ENCODE data around the gene IFNA5. TPM values are rescaled to one million over a fixed set of nuclear protein-coding genes. Genes with fewer than 3 reads are reported as not detected.

IFNA5 gene
- total RNA-seq, 2 experiments from 2014 or later: not detected

DNA sequence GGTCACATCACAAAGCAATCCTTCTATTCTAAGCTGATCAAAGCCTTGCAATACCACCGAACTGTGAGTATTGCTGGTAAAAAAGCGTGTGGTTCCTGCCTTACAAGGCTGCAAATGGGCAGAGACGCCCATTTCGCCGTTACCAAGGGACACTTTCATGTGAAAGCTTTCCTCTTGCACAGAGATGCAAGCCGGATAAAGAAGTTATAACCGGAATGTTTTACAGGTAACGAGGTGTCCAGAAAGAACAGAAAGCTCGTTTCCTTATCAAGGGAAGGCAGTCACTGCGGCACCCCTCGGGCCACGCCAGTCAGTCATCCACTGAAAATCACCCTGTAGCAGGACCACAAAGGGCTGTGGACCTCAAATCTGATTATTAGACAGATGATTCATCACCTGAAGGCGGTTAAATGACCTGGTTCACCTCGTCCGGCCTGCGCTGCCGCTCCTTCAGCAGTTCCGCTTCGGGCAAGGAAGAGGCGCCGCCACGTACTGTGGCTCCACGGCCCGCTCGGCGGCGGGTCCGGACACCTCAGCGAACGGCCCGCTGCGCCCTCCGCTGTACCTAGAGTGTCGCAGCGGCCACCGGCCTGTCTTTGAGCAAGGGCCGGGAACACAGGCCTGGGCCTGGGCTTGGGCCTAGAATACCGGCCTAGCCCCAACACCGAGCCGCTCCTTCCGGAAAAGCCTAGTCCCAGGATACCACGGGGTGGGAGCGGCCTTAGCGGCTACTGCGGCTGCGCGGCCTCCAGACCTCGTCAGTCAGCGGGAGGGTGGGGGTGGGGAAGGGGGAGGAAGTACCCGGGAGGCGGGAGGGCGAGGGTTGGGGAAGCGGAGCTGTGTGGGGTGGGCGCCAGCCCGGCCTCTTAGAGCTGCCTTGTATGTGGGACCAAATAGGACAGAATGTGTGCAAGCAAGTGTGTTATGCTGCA lies 29.9 kb upstream of the IFNA5 start, which contains the start of gene KLHL9:
TSS of gene KLHL9 (minus strand) at position 704 of the 932 bp plus-strand sequence. CDS start at position 159, 545 bp downstream.
- peaks cover 2% of the 10 kb centered on the region for H3K9me3 Mint-ChIP-seq
- peak; percentile 89 for DNase-seq
- intact Hi-C loops (cut with micrococcal nuclease): no loop called here
- POLR2A ChIA-PET: interaction anchor here (0.6 to 1.2 kb wide), 4 partner anchors 43 to 127 kb away, joined by 3 to 5 read pairs (median 3); no protein-coding TSS in a partner anchor
- peaks cover 47% of the 10 kb centered on the region for H3K4me1 Mint-ChIP-seq (ENCODE audit: low read depth)
- peak within 1 kb of the TSS; percentile 89 for H3K4me3 Mint-ChIP-seq
- no peaks in the 10 kb centered on the region for H3K27me3 Mint-ChIP-seq
- TF ChIP-seq, protein P1, sequence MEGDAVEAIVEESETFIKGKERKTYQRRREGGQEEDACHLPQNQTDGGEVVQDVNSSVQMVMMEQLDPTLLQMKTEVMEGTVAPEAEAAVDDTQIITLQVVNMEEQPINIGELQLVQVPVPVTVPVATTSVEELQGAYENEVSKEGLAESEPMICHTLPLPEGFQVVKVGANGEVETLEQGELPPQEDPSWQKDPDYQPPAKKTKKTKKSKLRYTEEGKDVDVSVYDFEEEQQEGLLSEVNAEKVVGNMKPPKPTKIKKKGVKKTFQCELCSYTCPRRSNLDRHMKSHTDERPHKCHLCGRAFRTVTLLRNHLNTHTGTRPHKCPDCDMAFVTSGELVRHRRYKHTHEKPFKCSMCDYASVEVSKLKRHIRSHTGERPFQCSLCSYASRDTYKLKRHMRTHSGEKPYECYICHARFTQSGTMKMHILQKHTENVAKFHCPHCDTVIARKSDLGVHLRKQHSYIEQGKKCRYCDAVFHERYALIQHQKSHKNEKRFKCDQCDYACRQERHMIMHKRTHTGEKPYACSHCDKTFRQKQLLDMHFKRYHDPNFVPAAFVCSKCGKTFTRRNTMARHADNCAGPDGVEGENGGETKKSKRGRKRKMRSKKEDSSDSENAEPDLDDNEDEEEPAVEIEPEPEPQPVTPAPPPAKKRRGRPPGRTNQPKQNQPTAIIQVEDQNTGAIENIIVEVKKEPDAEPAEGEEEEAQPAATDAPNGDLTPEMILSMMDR (IDR thresholded peaks at IDR 0.05): no peak
- H3K27ac Mint-ChIP-seq: peak within 1 kb of the TSS; percentile 89
- CTCF ChIA-PET: interaction anchor here (0.7 to 8.2 kb wide), 13 partner anchors 9 to 460 kb away, joined by 3 to 150 read pairs (median 4); no protein-coding TSS in a partner anchor
- peaks cover 25% of the 10 kb centered on the region for H3K36me3 Mint-ChIP-seq (ENCODE audit: low read depth)
- peak; percentile 90 for ATAC-seq

DNA sequence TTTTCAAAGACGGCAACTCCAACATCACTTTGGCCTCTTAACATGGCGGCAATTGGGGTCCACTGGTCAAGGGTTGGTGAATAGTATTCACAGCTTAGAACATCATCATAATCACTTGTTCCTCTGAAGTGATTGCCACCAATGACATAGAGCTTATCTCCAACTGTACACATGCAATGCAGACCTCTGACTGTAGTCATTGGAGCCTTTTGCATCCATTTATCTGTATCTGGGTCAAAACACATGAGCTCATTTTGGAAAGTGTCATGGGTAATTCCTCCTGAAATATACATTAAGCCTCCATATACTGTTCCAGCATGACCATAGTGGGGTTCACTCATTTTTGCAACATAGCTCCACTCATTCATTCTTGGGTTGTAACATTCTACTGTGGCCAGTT lies 28.1 kb upstream of the IFNA5 start:
- H3K36me3 Mint-ChIP-seq (ENCODE audit: low read depth): peaks cover 25% of the 10 kb centered on the region
- H3K27me3 Mint-ChIP-seq: no peaks in the 10 kb centered on the region
- no peak for DNase-seq
- no peak for ATAC-seq
- intact Hi-C loops (cut with micrococcal nuclease): no loop called here
- H3K4me3 Mint-ChIP-seq: peak overlapping the region; percentile 89
- ChIA-PET CTCF (interaction anchor here (0.7 to 8.2 kb wide), 7 partner anchors 11 to 150 kb away, joined by 3 to 150 read pairs (median 4); no protein-coding TSS in a partner anchor), POLR2A (no interaction called here)
- peak overlapping the region; percentile 89 for H3K27ac Mint-ChIP-seq
- TF ChIP-seq, protein P1 (IDR thresholded peaks at IDR 0.05): no peak
- H3K9me3 Mint-ChIP-seq: peaks cover 2% of the 10 kb centered on the region
- peaks cover 57% of the 10 kb centered on the region for H3K4me1 Mint-ChIP-seq (ENCODE audit: low read depth)

DNA sequence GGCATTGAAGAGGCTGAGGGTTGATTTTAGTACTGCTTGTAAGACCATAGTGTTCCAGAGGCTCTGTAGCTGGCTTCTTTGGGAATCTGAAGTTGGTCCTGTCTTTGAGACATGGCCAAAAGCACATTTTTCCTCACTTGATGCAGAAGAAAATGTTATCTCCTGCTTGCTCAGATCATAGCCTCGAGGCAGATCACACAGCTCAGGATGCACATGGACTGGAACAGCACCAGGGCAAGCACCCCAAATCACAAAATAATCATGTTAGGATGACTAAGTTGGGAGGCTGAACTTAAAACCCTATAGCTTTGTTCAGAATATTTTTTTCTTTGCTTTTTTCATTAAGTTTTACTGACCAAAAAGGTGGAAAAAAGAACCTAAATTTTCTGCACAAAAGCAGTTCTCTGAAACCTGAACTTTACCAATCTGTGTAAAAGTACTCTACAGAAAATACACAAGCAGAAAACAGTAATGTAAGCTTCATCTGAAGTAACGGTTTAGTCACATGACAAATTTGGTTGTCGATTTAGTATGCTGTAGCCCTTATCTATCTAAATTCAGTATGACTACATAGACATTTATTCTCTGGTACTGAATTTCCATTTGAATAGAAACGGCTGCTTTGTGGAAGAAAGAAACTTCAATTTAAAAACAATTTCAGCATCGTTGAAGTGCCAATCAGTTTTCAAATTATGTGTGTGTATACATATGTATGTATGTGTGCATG lies 26.7 kb upstream of the IFNA5 start:
- DNase-seq (no peak), ATAC-seq (no peak)
- Mint-ChIP-seq H3K9me3 (peaks cover 2% of the 10 kb centered on the region), H3K36me3 (ENCODE audit: low read depth) (peaks cover 25% of the 10 kb centered on the region), H3K27ac (no peak overlapping the region), H3K27me3 (no peaks in the 10 kb centered on the region), H3K4me3 (peak overlapping the region; percentile 89), H3K4me1 (ENCODE audit: low read depth) (peaks cover 66% of the 10 kb centered on the region)
- POLR2A ChIA-PET: no interaction called here
- intact Hi-C loops (cut with micrococcal nuclease): no loop called here
- CTCF ChIA-PET: interaction anchor here (1.0 to 8.2 kb wide), 8 partner anchors 10 to 96 kb away, joined by 3 to 150 read pairs (median 4); no protein-coding TSS in a partner anchor
- TF ChIP-seq, protein P1 (IDR thresholded peaks at IDR 0.05): no peak

DNA sequence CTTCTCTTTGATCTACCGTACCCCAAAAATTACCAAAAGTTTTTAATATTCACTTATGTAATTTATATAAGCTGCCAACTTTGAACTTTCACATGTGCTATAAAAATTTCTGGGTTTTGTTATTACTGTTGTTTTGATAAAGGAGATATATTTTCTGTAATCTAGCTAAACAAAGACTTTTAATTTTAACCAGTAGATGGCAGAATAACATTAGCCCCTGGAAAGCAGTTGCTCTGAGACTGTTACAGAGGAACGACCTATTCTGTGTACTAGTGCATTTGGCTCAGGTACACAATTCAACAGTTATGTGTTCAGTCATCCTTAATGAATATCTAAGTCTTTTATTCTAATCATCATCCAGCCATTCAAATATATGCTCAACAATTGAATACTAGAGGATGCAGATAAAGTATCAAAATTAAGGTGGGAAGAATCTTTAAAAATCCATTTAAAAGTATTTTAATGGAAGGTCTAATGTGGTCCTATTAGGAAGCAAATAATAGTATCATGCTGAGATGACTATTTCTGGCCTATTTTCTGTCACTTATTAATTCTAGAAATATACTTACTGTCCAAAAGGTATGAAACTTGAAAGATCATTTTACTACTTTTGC lies 21.5 kb upstream of the IFNA5 start:
- no peaks in the 10 kb centered on the region for H3K9me3 Mint-ChIP-seq
- intact Hi-C loops (cut with micrococcal nuclease): loop anchor here (5.0 to 10.0 kb wide), 3 partner anchors 71 to 131 kb away; no protein-coding TSS in a partner anchor
- peaks cover 23% of the 10 kb centered on the region for H3K36me3 Mint-ChIP-seq (ENCODE audit: low read depth)
- TF ChIP-seq, protein P1 (IDR thresholded peaks at IDR 0.05): peak; percentile 68
- peaks cover 42% of the 10 kb centered on the region for H3K4me1 Mint-ChIP-seq (ENCODE audit: low read depth)
- DNase-seq: no peak
- no peaks in the 10 kb centered on the region for H3K27me3 Mint-ChIP-seq
- POLR2A ChIA-PET: interaction anchor here (0.6 to 0.7 kb wide), 2 partner anchors 108 to 641 kb away, joined by 3 read pairs; no protein-coding TSS in a partner anchor
- peak; percentile 79 for ATAC-seq
- no peak overlapping the region for H3K4me3 Mint-ChIP-seq
- CTCF ChIA-PET: interaction anchor here (0.6 to 5.3 kb wide), 46 partner anchors 8 to 462 kb away, joined by 3 to 89 read pairs (median 4); partner anchors contain the start of genes IFNA1, IFNA6 and KLHL9
- no peak overlapping the region for H3K27ac Mint-ChIP-seq
